Measurements from ENCODE around the gene TFPI2. TPM values are rescaled to one million over a fixed set of nuclear protein-coding genes. Genes with fewer than 3 reads are reported as not detected.

The TFPI2 gene
- total RNA-seq, 6 experiments from 2014 or later, result 38.2 to 80.3 (median 54.5) TPM

- DNase-seq, result no peak
- H3K27me3 Mint-ChIP-seq (ENCODE audit: insufficient read depth), result peaks cover 7% of the 10 kb centered on the region
Measured at GRCh38 chr7:93890041-93890463, 501 bp downstream of the TFPI2 start.

DNA sequence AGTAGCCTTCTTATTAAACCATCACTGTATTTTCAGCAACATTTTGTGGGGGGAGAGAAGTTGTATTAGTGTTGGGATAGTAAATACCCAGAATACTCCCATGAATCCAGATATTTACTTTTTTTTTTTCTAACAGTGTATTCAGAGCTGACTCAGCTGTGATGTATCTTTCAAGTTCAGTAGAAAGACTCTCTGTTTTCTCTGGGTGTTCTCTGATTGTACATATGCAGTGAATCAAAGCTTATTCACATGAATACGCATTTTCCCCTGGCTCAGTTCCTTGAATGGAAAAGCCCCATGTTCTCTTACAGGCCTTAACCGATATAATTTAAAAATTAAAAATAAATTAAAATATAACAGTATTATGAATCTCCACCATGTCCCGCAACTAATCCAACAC, 1.3 kb downstream of the TFPI2 start:
- H3K27ac Mint-ChIP-seq, result no peak overlapping the region
- DNase-seq, result peak; percentile 58
- H3K36me3 Mint-ChIP-seq (ENCODE audit: low read depth), result no peaks in the 10 kb centered on the region
- no peaks in the 10 kb centered on the region for H3K9me3 Mint-ChIP-seq
- H3K4me1 Mint-ChIP-seq (ENCODE audit: low read depth), result peaks cover 40% of the 10 kb centered on the region
- no peak for TF ChIP-seq CTCF (IDR thresholded peaks at IDR 0.05)
- peaks cover 7% of the 10 kb centered on the region for H3K27me3 Mint-ChIP-seq (ENCODE audit: insufficient read depth)
- peak overlapping the region; percentile 93 for H3K4me3 Mint-ChIP-seq

More at GRCh38 chr7:93890041-93890463, 501 bp downstream of the TFPI2 start:
- H3K4me1 Mint-ChIP-seq (ENCODE audit: low read depth), result peaks cover 48% of the 10 kb centered on the region
- H3K4me3 Mint-ChIP-seq, result peak overlapping the region; percentile 93
- no peaks in the 10 kb centered on the region for H3K36me3 Mint-ChIP-seq (ENCODE audit: low read depth)
- no peak for TF ChIP-seq CTCF (IDR thresholded peaks at IDR 0.05)
- peak overlapping the region; percentile 68 for H3K27ac Mint-ChIP-seq
- no peaks in the 10 kb centered on the region for H3K9me3 Mint-ChIP-seq

DNA sequence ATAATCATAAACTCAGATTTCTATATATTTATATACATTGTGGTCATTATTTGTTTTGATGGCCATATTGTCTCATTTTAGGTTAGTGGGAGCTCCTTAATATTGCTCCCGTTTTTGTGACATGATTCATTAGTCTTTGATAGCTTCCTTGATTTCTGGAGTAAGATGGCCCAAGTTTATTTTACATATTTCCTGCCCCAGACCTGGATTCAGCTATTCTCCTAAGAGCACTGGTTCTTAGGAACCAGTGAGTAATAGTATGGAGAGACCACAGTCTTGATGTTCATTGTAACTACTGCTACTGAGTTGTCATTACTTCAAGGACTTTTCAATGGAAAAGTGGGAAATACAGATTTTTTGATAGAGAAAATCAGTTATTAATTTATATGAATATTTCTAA, 6.0 kb downstream of the TFPI2 start:
- H3K36me3 Mint-ChIP-seq (ENCODE audit: low read depth), result peaks cover 3% of the 10 kb centered on the region
- no peak overlapping the region for H3K4me3 Mint-ChIP-seq
- H3K27ac Mint-ChIP-seq, result no peak overlapping the region
- DNase-seq, result no peak
- H3K9me3 Mint-ChIP-seq, result no peaks in the 10 kb centered on the region; the same call in 1 of the 2 replicates
- no peaks in the 10 kb centered on the region for H3K27me3 Mint-ChIP-seq (ENCODE audit: insufficient read depth)
- TF ChIP-seq CTCF (IDR thresholded peaks at IDR 0.05), result no peak
- H3K4me1 Mint-ChIP-seq (ENCODE audit: low read depth), result peaks cover 18% of the 10 kb centered on the region

DNA sequence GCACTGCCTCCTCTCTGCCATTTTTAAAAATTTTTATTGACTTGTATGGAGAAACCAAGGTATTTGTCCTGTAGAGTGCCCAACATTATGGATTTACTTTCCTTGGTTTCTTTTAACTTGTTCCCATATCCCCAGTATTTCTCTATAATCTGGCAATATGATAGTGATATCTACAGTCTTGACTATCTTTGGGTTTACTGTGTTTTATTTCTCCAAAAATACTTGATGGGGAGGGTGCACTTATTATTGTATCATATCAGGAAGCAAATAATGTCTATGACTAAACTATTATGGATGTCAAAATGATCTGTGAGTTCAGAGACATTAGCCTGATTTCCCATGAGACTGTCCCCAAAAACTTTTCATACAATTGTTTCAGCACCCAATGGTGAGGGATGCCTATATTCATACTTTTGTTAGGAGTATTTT, 6.6 kb downstream of the TFPI2 start:
- H3K36me3 Mint-ChIP-seq (ENCODE audit: low read depth), result peaks cover 7% of the 10 kb centered on the region
- H3K27ac Mint-ChIP-seq, result no peak overlapping the region
- DNase-seq, result no peak
- no peaks in the 10 kb centered on the region for H3K27me3 Mint-ChIP-seq (ENCODE audit: insufficient read depth)
- H3K4me1 Mint-ChIP-seq (ENCODE audit: low read depth), result peaks cover 12% of the 10 kb centered on the region
- no peak overlapping the region for H3K4me3 Mint-ChIP-seq
- TF ChIP-seq CTCF (IDR thresholded peaks at IDR 0.05), result no peak
- H3K9me3 Mint-ChIP-seq, result no peaks in the 10 kb centered on the region; the same call in 1 of the 2 replicates

GRCh38 chr7:93883078-93883916, 7.3 kb downstream of the TFPI2 start:
- peaks cover 5% of the 10 kb centered on the region for H3K4me1 Mint-ChIP-seq (ENCODE audit: low read depth)
- H3K36me3 Mint-ChIP-seq (ENCODE audit: low read depth), result peaks cover 7% of the 10 kb centered on the region
- H3K27ac Mint-ChIP-seq, result no peak overlapping the region
- no peak overlapping the region for H3K4me3 Mint-ChIP-seq
- DNase-seq, result no peak
- no peaks in the 10 kb centered on the region for H3K27me3 Mint-ChIP-seq (ENCODE audit: insufficient read depth)
- no peaks in the 10 kb centered on the region; the same call in 1 of the 2 replicates for H3K9me3 Mint-ChIP-seq
- no peak for TF ChIP-seq CTCF (IDR thresholded peaks at IDR 0.05)
